A549 treated with Mapracorat at 1 μM for 4 hours (cell line): ENCODE measurements around the gene DBF4. TPM values are rescaled to one million over a fixed set of nuclear protein-coding genes. Genes with fewer than 3 reads are reported as not detected.

Experiments used
- total RNA-seq: library from RNA; stranded (reverse); fragments of 200-300 nt; extraction: Qiagen RNA extraction; gene quantifications from 5 replicates; pipeline ENCODE4 v1.2.3, GENCODE V29; 2022

DBF4 gene
- total RNA-seq, result 26.5 to 27.6 TPM (median 27.0 TPM) in 5 replicates

GRCh38 chr7:87876040-87876868, at the start of gene DBF4, which contains the start of gene SLC25A40:
TSS of gene DBF4 (plus strand) at chr7:87876493. CDS start at chr7:87876733, 240 bp downstream.
TSS of gene SLC25A40 (minus strand) at chr7:87876360. CDS start at chr7:87858727, 17,633 bp downstream.

GRCh38 chr7:87933953-87934698, 57.8 kb downstream of the DBF4 start, which contains the start of gene ADAM22:
TSS of gene ADAM22 (plus strand) at chr7:87934251. CDS start at chr7:87934466, 215 bp downstream.

Other genes with a start within 250 kb of the DBF4 start
- gene RUNDC3B, start 248.1 kb upstream of the DBF4 start, total RNA-seq, result not detected in 5 replicates
- 5.7 to 10.1 TPM (median 9.1 TPM) in 5 replicates for gene SLC25A40, start 133 bp upstream of the DBF4 start, total RNA-seq
- 0.11 to 0.61 TPM (median 0.34 TPM) in 5 replicates for gene ADAM22, start 57.8 kb downstream of the DBF4 start, total RNA-seq